GM12891 (cell line): Measurements from ENCODE around the gene PNPLA6.
"Not testable (repeated sequence)": the region's sequence is repeated elsewhere in the genome, so short reads cannot be mapped to it uniquely, and the experiment has no call there.

ENCODE experiments used
- DNase-seq: peaks from one replicate; pipeline ENCODE4 v3.0.0; 2011; ENCODE audit warnings: low spot score; ENCODE audit not compliant: insufficient read length
- FAIRE-seq: peaks from 2 replicates; lab custom pipeline; 2011; peaks lifted over from hg19 to GRCh38; lab: Jason Lieb, UNC
- PAX5 ChIP-seq: IDR thresholded peaks from 2 replicates; pipeline ENCODE4 v1.6.1; 2011; ENCODE audit warnings: low read length, moderate library complexity, mild to moderate bottlenecking; ENCODE audit not compliant: insufficient read depth, severe bottlenecking
- POLR2A ChIP-seq: IDR thresholded peaks from 2 replicates; pipeline ENCODE4 v1.6.1; 2011; ENCODE audit warnings: low read depth, low read length, control low read depth
- POLR2AphosphoS5 ChIP-seq: IDR thresholded peaks from 2 replicates; pipeline ENCODE4 v1.6.1; 2011; ENCODE audit warnings: low read depth, low read length, control low read depth
- POU2F2 ChIP-seq: IDR thresholded peaks from 2 replicates; pipeline ENCODE4 v1.6.1; 2011; ENCODE audit warnings: low read depth, mild to moderate bottlenecking, control low read depth, low read length, moderate library complexity
- SPI1 ChIP-seq: IDR thresholded peaks from 2 replicates; pipeline ENCODE4 v1.6.1; 2011; ENCODE audit warnings: low read depth, low read length, control low read depth
- TAF1 ChIP-seq: IDR thresholded peaks from 2 replicates; pipeline ENCODE4 v1.6.1; 2011; ENCODE audit warnings: low read depth, low read length, control low read depth

The PNPLA6 gene

GRCh38 chr19:7565332-7565731, 29.8 kb downstream of the PNPLA6 start:
- no peak for FAIRE-seq
- no peak for DNase-seq
- TF ChIP-seq POU2F2 (no peak), POLR2A (no peak), POLR2AphosphoS5 (no peak), SPI1 (no peak)

DNA sequence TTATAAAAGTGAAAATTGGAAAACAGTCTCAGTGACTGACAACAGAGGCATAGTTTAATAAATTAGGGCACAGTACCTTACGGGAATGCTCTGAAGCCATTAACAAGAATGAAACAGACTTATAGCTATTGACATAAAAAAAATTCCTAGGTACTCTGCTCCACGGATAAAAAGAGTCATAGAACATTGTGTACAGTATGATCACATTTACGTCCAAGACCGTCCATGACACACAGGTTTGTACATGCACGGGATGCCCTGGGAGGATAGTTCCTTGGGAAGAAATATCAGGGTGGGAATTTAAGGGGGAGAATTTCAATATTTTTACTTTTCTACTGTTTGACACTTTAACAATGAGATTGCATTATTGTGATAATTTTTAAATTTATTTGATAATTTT, 35.2 kb downstream of the PNPLA6 start:
- no peak for TF ChIP-seq POLR2AphosphoS5
- no peak for TF ChIP-seq POLR2A
- no peak for TF ChIP-seq TAF1
- TF ChIP-seq PAX5: no peak
- TF ChIP-seq SPI1: no peak
- TF ChIP-seq POU2F2: no peak
- no peak for DNase-seq
- no peak for FAIRE-seq

GRCh38 chr19:7575434-7576040, 40.0 kb downstream of the PNPLA6 start:
- FAIRE-seq (no peak), DNase-seq (no peak)
- no peak for TF ChIP-seq PAX5
- no peak for TF ChIP-seq POU2F2
- no peak for TF ChIP-seq SPI1
- TF ChIP-seq POLR2A: no peak
- no peak for TF ChIP-seq TAF1
- no peak for TF ChIP-seq POLR2AphosphoS5

DNA sequence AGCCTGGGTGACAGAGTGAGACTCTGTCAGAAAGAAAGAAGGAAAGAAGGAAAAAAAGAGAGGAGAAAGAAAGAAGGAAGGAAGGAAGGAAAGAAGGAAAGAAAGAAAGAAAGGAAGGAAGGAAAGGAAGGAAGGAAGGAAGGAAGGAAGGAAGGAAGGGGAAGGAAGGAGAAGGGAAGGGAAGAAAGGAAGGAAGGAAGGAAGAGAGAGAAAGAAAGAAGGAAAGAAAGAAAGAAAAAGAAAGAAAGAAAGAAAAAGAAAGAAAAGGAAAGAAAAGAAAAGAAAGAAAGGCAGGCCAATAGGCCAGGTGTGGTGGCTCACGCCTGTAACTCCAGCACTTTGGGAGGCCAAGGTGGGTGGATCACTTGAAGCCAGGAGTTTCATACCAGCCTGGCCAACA, 41.9 kb downstream of the PNPLA6 start:
- not testable (repeated sequence) for DNase-seq

DNA sequence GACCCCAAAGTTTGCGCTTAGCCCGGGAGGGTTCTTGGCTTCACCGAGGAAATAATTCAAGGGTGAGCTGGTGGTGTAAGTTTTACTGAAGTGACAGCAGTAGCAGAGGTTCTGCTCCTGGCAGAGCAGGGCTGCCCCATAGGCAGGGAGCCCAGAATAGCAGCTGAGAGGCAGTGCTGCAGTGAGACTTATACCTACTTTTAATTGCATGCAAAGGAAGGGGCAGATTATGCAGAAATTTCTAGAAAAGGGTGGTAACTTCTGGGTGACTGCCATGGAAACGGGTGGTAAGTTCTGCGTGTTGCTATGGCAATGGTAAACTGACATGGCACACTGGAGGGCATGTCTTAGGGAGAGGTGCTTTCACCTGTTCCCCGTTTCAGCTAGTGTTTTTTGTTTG, 42.6 kb downstream of the PNPLA6 start:
- TF ChIP-seq PAX5 (no peak), POU2F2 (no peak), POLR2AphosphoS5 (no peak), SPI1 (no peak), POLR2A (no peak)
- DNase-seq (no peak), FAIRE-seq (no peak)

More for the DNA sequence above, 41.9 kb downstream of the PNPLA6 start:
- not testable (repeated sequence) for FAIRE-seq

- FAIRE-seq (no peak), DNase-seq (no peak)
- no peak for TF ChIP-seq POLR2AphosphoS5
- TF ChIP-seq SPI1: no peak
- TF ChIP-seq POU2F2: no peak
- TF ChIP-seq PAX5: no peak
- no peak for TF ChIP-seq POLR2A
- no peak for TF ChIP-seq TAF1
Measured at GRCh38 chr19:7579182-7579581, 43.7 kb downstream of the PNPLA6 start.

GRCh38 chr19:7582446-7582845, 46.9 kb downstream of the PNPLA6 start:
- DNase-seq (no peak), FAIRE-seq (no peak)
- TF ChIP-seq POLR2A (no peak), TAF1 (no peak), PAX5 (no peak), POLR2AphosphoS5 (no peak), SPI1 (no peak), POU2F2 (no peak)

DNA sequence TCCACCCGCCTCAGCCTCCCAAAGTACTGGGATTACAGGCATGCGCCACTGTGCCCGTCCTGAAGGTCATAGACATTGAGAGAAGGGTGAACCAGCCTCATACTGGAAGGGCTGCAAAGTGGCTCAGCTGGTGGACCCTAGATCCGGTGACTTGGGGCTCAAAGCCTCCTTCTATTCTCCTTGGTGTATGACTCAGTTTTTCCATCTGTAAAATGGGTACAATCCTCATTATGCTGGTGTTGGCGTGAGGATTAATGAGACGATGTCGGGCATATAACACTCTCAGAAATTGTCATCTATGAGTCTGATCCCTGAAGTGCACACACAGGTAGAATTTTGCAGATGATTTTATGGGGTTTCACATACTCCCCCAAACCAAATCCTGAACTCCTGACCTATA, 54.3 kb downstream of the PNPLA6 start:
- FAIRE-seq (no peak), DNase-seq (no peak)
- no peak for TF ChIP-seq POU2F2
- no peak for TF ChIP-seq POLR2A
- TF ChIP-seq SPI1: no peak
- TF ChIP-seq PAX5: no peak
- TF ChIP-seq POLR2AphosphoS5: no peak
- TF ChIP-seq TAF1: no peak

DNA sequence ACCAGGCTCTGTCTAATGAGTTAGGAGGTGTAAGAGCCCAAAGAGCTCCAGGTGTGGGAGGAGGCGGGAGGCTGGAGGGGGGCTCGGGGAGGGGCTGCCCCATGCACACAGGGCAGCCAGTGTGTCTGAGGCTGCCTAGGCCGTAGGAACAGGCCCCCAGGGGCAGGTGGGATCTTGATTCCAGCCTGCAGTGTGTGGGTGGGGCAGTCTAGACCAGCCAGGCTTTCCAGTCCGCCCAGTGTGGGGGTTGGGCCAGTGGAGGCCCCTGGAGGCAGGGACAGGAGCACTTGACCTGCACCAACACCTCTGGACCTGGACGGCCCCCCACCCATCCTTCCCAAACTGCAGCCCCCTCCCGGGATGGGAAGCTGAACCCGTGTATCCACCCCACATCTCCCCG, 54.7 kb downstream of the PNPLA6 start:
- FAIRE-seq (no peak), DNase-seq (no peak)
- TF ChIP-seq PAX5 (no peak), POLR2AphosphoS5 (no peak), POLR2A (no peak), SPI1 (no peak), POU2F2 (no peak), TAF1 (no peak)

DNA sequence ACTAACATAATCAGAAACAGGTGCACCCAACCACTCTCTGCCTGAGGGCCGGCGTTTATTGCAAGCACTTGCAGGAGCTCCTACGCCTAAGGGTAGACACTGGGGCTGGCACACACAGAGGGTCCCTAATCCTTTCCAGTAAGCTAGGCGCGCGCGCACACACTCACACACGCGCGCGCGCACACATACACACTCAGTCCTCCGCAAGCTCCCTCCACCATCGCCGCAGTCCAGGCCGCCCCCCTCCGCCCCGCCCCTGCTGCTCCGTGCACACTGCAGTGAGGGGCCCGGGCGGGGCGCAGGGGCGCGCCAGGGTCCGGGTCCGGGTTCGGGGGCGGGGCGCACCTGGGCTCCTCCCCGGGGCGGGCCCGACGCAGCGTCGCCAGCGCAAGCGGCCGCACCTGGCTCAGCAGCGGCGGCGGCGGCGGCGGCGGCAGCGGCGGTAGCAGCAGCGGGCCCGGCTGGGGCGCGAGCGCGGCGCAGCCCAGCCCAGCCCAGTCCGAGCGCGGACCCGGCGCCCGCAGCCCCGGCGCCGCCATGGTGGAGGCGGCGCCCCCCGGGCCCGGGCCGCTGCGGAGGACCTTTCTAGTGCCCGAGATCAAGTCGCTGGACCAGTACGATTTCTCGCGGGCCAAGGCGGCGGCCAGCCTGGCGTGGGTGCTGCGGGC, 60.1 kb downstream of the PNPLA6 start, which contains the start of gene CAMSAP3:
TSS of gene CAMSAP3 (plus strand) at position 398 of the 668 bp plus-strand sequence. CDS start at position 538, 140 bp downstream.
- no peak for TF ChIP-seq TAF1
- TF ChIP-seq SPI1: no peak
- no peak for TF ChIP-seq POU2F2
- no peak for TF ChIP-seq PAX5
- TF ChIP-seq POLR2AphosphoS5: no peak
- no peak for TF ChIP-seq POLR2A
- FAIRE-seq (peak; percentile 69), DNase-seq (peak; percentile 82)
